ENCODE results near the gene CIBAR2.

The CIBAR2 gene

GRCh38 chr16:85096921-85097320 lies 15.4 kb downstream of the CIBAR2 start:
- H3K36me3 ChIP-seq (ENCODE audit: control insufficient read depth, insufficient read depth, low read length), result no peaks in the 10 kb centered on the region
- no peak overlapping the region for H2AFZ ChIP-seq
- no peaks in the 10 kb centered on the region for H3K27me3 ChIP-seq (ENCODE audit: control insufficient read depth, insufficient read depth, low read length)
- no peak overlapping the region for H3K4me3 ChIP-seq (ENCODE audit: low read depth, low read length)
- no peaks in the 10 kb centered on the region for H3K4me1 ChIP-seq
- no peak overlapping the region for H3K4me2 ChIP-seq (ENCODE audit: low read length)
- TF ChIP-seq CTCF (IDR thresholded peaks at IDR 0.05), result no peak
- H3K79me2 ChIP-seq, result no peaks in the 10 kb centered on the region
- H3K9ac ChIP-seq, result no peak overlapping the region
- no peaks in the 10 kb centered on the region for H3K9me3 ChIP-seq (ENCODE audit: control insufficient read depth, low read length)
- H3K27ac ChIP-seq, result no peak overlapping the region

GRCh38 chr16:85094812-85095211 lies 17.5 kb downstream of the CIBAR2 start:
- Histone ChIP-seq H3K79me2 (no peaks in the 10 kb centered on the region), H3K27ac (no peak overlapping the region), H3K9me3 (ENCODE audit: control insufficient read depth, low read length) (no peaks in the 10 kb centered on the region), H3K27me3 (ENCODE audit: control insufficient read depth, insufficient read depth, low read length) (no peaks in the 10 kb centered on the region), H3K36me3 (ENCODE audit: control insufficient read depth, insufficient read depth, low read length) (no peaks in the 10 kb centered on the region), H2AFZ (no peak overlapping the region), H3K4me1 (no peaks in the 10 kb centered on the region), H3K9ac (no peak overlapping the region), H3K4me2 (ENCODE audit: low read length) (no peak overlapping the region), H3K4me3 (ENCODE audit: low read depth, low read length) (no peak overlapping the region)
- TF ChIP-seq CTCF (IDR thresholded peaks at IDR 0.05), result no peak

GRCh38 chr16:85094176-85094805 lies 18.0 kb downstream of the CIBAR2 start:
- no peak for TF ChIP-seq CTCF (IDR thresholded peaks at IDR 0.05)
- no peaks in the 10 kb centered on the region for H3K36me3 ChIP-seq (ENCODE audit: control insufficient read depth, insufficient read depth, low read length)
- H3K4me1 ChIP-seq, result no peaks in the 10 kb centered on the region
- no peaks in the 10 kb centered on the region for H3K79me2 ChIP-seq
- H3K27ac ChIP-seq, result no peak overlapping the region
- H3K4me2 ChIP-seq (ENCODE audit: low read length), result no peak overlapping the region
- H2AFZ ChIP-seq, result no peak overlapping the region
- H3K27me3 ChIP-seq (ENCODE audit: control insufficient read depth, insufficient read depth, low read length), result no peaks in the 10 kb centered on the region
- no peaks in the 10 kb centered on the region for H3K9me3 ChIP-seq (ENCODE audit: control insufficient read depth, low read length)
- no peak overlapping the region for H3K4me3 ChIP-seq (ENCODE audit: low read depth, low read length)
- H3K9ac ChIP-seq, result no peak overlapping the region

- Histone ChIP-seq H3K4me1 (no peaks in the 10 kb centered on the region), H3K27me3 (ENCODE audit: control insufficient read depth, insufficient read depth, low read length) (no peaks in the 10 kb centered on the region), H3K36me3 (ENCODE audit: control insufficient read depth, insufficient read depth, low read length) (no peaks in the 10 kb centered on the region), H3K79me2 (no peaks in the 10 kb centered on the region), H2AFZ (no peak overlapping the region), H3K9ac (no peak overlapping the region), H3K4me3 (ENCODE audit: low read depth, low read length) (no peak overlapping the region), H3K9me3 (ENCODE audit: control insufficient read depth, low read length) (no peaks in the 10 kb centered on the region), H3K4me2 (ENCODE audit: low read length) (no peak overlapping the region), H3K27ac (no peak overlapping the region)
- no peak for TF ChIP-seq CTCF (IDR thresholded peaks at IDR 0.05)
Observed at GRCh38 chr16:85093705-85094104, 18.6 kb downstream of the CIBAR2 start.

- H3K4me3 ChIP-seq (ENCODE audit: low read depth, low read length), result no peak overlapping the region
- H3K4me1 ChIP-seq, result no peaks in the 10 kb centered on the region
- H3K27ac ChIP-seq, result no peak overlapping the region
- no peaks in the 10 kb centered on the region for H3K36me3 ChIP-seq (ENCODE audit: control insufficient read depth, insufficient read depth, low read length)
- H3K27me3 ChIP-seq (ENCODE audit: control insufficient read depth, insufficient read depth, low read length), result no peaks in the 10 kb centered on the region
- no peak overlapping the region for H3K9ac ChIP-seq
- TF ChIP-seq CTCF (IDR thresholded peaks at IDR 0.05), result no peak
- no peak overlapping the region for H2AFZ ChIP-seq
- no peaks in the 10 kb centered on the region for H3K9me3 ChIP-seq (ENCODE audit: control insufficient read depth, low read length)
- no peak overlapping the region for H3K4me2 ChIP-seq (ENCODE audit: low read length)
- no peaks in the 10 kb centered on the region for H3K79me2 ChIP-seq
Observed at GRCh38 chr16:85092851-85093250, 19.4 kb downstream of the CIBAR2 start.
